Stomach (tissue), 9 donors: ENCODE measurements around the gene GNG7. TPM values are rescaled to one million over a fixed set of nuclear protein-coding genes. Genes with fewer than 3 reads are reported as not detected.
"Not testable (repeated sequence)": the region's sequence is repeated elsewhere in the genome, so short reads cannot be mapped to it uniquely, and the experiment has no call there.

Experiments
- DNase-seq, 2 donors: peaks; one replicate each; pipeline versions ENCODE4 v3.0.0 to v3.0.0-alpha.2; 2013 to 2019
- H3K27ac ChIP-seq, 5 donors: fragments of 200-600 bp in 4 of 5; sonication (generic) in 4 of 5; one replicate each; pipeline ENCODE4 v1.5.1; 2013 to 2019; ENCODE audit warnings: mild to moderate bottlenecking in 1 of 5, moderate library complexity in 1 of 5
- H3K27me3 ChIP-seq, 3 donors: fragments of 200-600 bp; sonication (generic); one replicate each; pipeline ENCODE4 v1.5.1; 2017 to 2019; ENCODE audit warnings: mixed run types in 1 of 3
- H3K36me3 ChIP-seq, 4 donors: fragments of 200-600 bp; sonication (generic); 1 replicate in 3 of 4; 2 replicates in 1 of 4; pipeline ENCODE4 v1.5.1; 2016 to 2019
- H3K4me1 ChIP-seq, 4 donors: fragments of 200-600 bp; sonication (generic); one replicate each; pipeline ENCODE4 v1.5.1; 2016 to 2019
- H3K4me3 ChIP-seq, 4 donors: fragments of 200-600 bp; sonication (generic) in 3 of 4; one replicate each; pipeline ENCODE4 v1.5.1; 2016 to 2019; ENCODE audit warnings: mild to moderate bottlenecking in 1 of 4
- H3K9me3 ChIP-seq, 4 donors: fragments of 200-600 bp; sonication (generic); one replicate each; pipeline ENCODE4 v1.5.1; 2016 to 2019
- CTCF ChIP-seq, 7 experiments: fragments of 450-650 bp in 4 of 7; fragments of 200-600 bp in 3 of 7; sonication (generic) in 3 of 7; IDR thresholded peaks; one replicate each; pipeline ENCODE4 v1.5.1; 2016 to 2019; ENCODE audit warnings: antibody characterized with exemption in 7 of 7, control low read depth in 2 of 7, mild to moderate bottlenecking in 1 of 7
- EP300 ChIP-seq: sonication (generic); formaldehyde crosslinking; IDR thresholded peaks from one replicate; pipeline ENCODE4 v1.6.1; 2017; ENCODE audit warnings: antibody characterized with exemption
- POLR2A ChIP-seq, 4 donors: fragments of 450-650 bp; IDR thresholded peaks; one replicate each; pipeline ENCODE4 v1.6.1; 2016; ENCODE audit warnings: antibody characterized with exemption in 4 of 4, control low read depth in 2 of 4, mild to moderate bottlenecking in 1 of 4, moderate library complexity in 1 of 4
- POLR2AphosphoS5 ChIP-seq, 3 donors: sonication (generic); formaldehyde crosslinking; IDR thresholded peaks; one replicate each; pipeline ENCODE4 v1.6.1; 2016; ENCODE audit warnings: antibody characterized with exemption in 3 of 3
- WGBS, 5 donors: extraction: QIAGEN DNeasy Blood & Tissue Kit in 3 of 5; methylation state at CpG; one replicate each; pipeline versions ENCODE4 v1.1.5 to v1.1.7; 2013 to 2018; 5-methylcytosine and 5-hydroxymethylcytosine counted together
- intact Hi-C: fragments of 100-400 bp; cut with DNase I; formaldehyde crosslinking; loops from one replicate; pipeline ENCODE4 v1.15.1; 2023; ENCODE audit warnings: low total_unique reads
- polyA plus RNA-seq, 3 donors: library from polyadenylated mRNA; stranded (reverse); fragments of 200-250 nt; gene quantifications; one replicate each; pipeline ENCODE4 v1.2.3, GENCODE V29; 2013
- total RNA-seq, 5 donors: library from RNA; depleted of rRNA; stranded (reverse); fragments of >200 nt; gene quantifications; one replicate each; pipeline versions ENCODE4 v1.1.0 to v1.2.3, GENCODE V29; 2014 to 2016
- donor health status: healthy with polysubstance abuse.
- donor health status: Bipolar disorder and iron deficiency.
- donor health status: healthy.

The GNG7 gene
- total and polyA plus RNA-seq, 8 donors = 0.58 to 15.1 (median 4.3) TPM

- Histone ChIP-seq H3K36me3 (no peaks in the 10 kb centered on the region), H3K27me3 (no peaks in the 10 kb centered on the region), H3K4me1 (peaks cover 31 to 43% (median 41%) of the 10 kb centered on the region in 4 donors), H3K4me3 (no peak overlapping the region), H3K27ac (peak overlapping the region in 1 of 5 donors; percentile 88), H3K9me3 (no peaks in the 10 kb centered on the region)
- intact Hi-C loops = no loop called here
- DNase-seq = no peak
- TF ChIP-seq POLR2AphosphoS5 (IDR thresholded peaks at IDR 0.05) (no peak), EP300 (no peak), CTCF (IDR thresholded peaks at IDR 0.05) (no peak), POLR2A (IDR thresholded peaks at IDR 0.05) (no peak)
- 88 to 93% (median 90%) methylated on average over 16 to 19 of the region's 19 CpGs for WGBS, 5 donors
Measured at GRCh38 chr19:2574971-2575630, 127.4 kb downstream of the GNG7 start.

- no peaks in the 10 kb centered on the region for H3K27me3 ChIP-seq
- TF ChIP-seq POLR2AphosphoS5 (IDR thresholded peaks at IDR 0.05) (no peak), EP300 (no peak), CTCF (IDR thresholded peaks at IDR 0.05) (no peak), POLR2A (IDR thresholded peaks at IDR 0.05) (no peak)
- 90 to 95% (median 95%) methylated on average over 15 of the region's 15 CpGs for whole genome bisulfite sequencing, 5 donors
- intact Hi-C loops = no loop called here
- H3K27ac ChIP-seq = no peak overlapping the region
- H3K36me3 ChIP-seq = no peaks in the 10 kb centered on the region
- no peak overlapping the region for H3K4me3 ChIP-seq
- peaks cover 25 to 37% (median 35%) of the 10 kb centered on the region in 4 donors for H3K4me1 ChIP-seq
- no peaks in the 10 kb centered on the region for H3K9me3 ChIP-seq
- no peak for DNase-seq
Measured at GRCh38 chr19:2574478-2574931, 128.0 kb downstream of the GNG7 start.

GRCh38 chr19:2573916-2574315 is 128.6 kb downstream of the GNG7 start:
- no peak overlapping the region for H3K4me3 ChIP-seq
- H3K36me3 ChIP-seq = no peaks in the 10 kb centered on the region
- H3K9me3 ChIP-seq = no peaks in the 10 kb centered on the region
- intact Hi-C loops = no loop called here
- peaks cover 21 to 33% (median 29%) of the 10 kb centered on the region in 4 donors for H3K4me1 ChIP-seq
- TF ChIP-seq CTCF (IDR thresholded peaks at IDR 0.05) = no peak
- no peak for TF ChIP-seq POLR2A (IDR thresholded peaks at IDR 0.05)
- WGBS, 5 donors = 86 to 91% (median 88%) methylated on average over 14 to 19 of the region's 19 CpGs
- H3K27me3 ChIP-seq = no peaks in the 10 kb centered on the region
- no peak overlapping the region for H3K27ac ChIP-seq
- no peak for DNase-seq

GRCh38 chr19:2572152-2572551 is 130.3 kb downstream of the GNG7 start:
- H3K36me3 ChIP-seq, intact Hi-C loops, H3K27me3 ChIP-seq, H3K9me3 ChIP-seq, H3K4me3 ChIP-seq, DNase-seq, H3K27ac ChIP-seq: not testable (repeated sequence)
- H3K4me1 ChIP-seq = peaks cover 12 to 22% (median 14%) of the 10 kb centered on the region in 4 donors
- WGBS, 5 donors = 54 to 76% (median 61%) methylated on average over 12 of the region's 12 CpGs
